SK-N-SH (cell line): ENCODE data around the gene RECK. TPM values are rescaled to one million over a fixed set of nuclear protein-coding genes. Genes with fewer than 3 reads are reported as not detected.

Source experiments
- CTCF ChIA-PET: fragments of 300-600, 350-600 bp; formaldehyde crosslinking; extraction: SDS; loops from one replicate; lab custom pipeline; 2021; lab: Yijun Ruan, JAX
- POLR2A ChIA-PET: fragments of 350-600 bp; sonication (Branson Sonifier 250); formaldehyde crosslinking; extraction: SDS; loops from one replicate; lab custom pipeline; 2020; ENCODE audit warnings: antibody characterized with exemption, inconsistent platforms; lab: Yijun Ruan, JAX
- DNase-seq: peaks from one replicate; pipeline ENCODE4 v3.0.0; 2012
- H2AFZ ChIP-seq: fragments of 200-600 bp; sonication (generic); 2 replicates; pipeline ENCODE4 v1.8.1; 2016; ENCODE audit warnings: antibody characterized with exemption, mild to moderate bottlenecking, low read depth
- H3F3A ChIP-seq: fragments of 200-600 bp; sonication (generic); replicated peaks from 2 replicates; pipeline ENCODE3; 2016; ENCODE audit warnings: antibody characterized with exemption, mild to moderate bottlenecking; ENCODE audit not compliant: insufficient read depth
- H3K27ac ChIP-seq, 2 experiments: fragments of 200-500 bp in 1 of 2; fragments of 200-600 bp in 1 of 2; sonication (Bioruptor generic) in 1 of 2; sonication (generic), shearing (Covaris generic) in 1 of 2; 2 replicates each; pipeline versions ENCODE4 v1.5.1 to v1.6.1; 2014 to 2016; ENCODE audit warnings: low read depth in 2 of 2, inconsistent platforms in 1 of 2, low read length in 1 of 2, mild to moderate bottlenecking in 1 of 2, mixed read lengths in 1 of 2
- H3K27me3 ChIP-seq: fragments of 200-600 bp; sonication (generic), shearing (Covaris generic); 2 replicates; pipeline ENCODE4 v1.6.1; 2016; ENCODE audit warnings: mixed run types; ENCODE audit not compliant: insufficient read depth
- H3K36me3 ChIP-seq, 2 experiments: fragments of 200-500 bp in 1 of 2; fragments of 200-600 bp in 1 of 2; sonication (Bioruptor generic) in 1 of 2; sonication (generic) in 1 of 2; replicated peaks in 1 of 2; 2 replicates each; pipeline versions ENCODE3 to v1.5.1; 2014 to 2016; ENCODE audit warnings: low read length in 1 of 2, mild to moderate bottlenecking in 1 of 2; ENCODE audit not compliant: insufficient read depth in 2 of 2, control insufficient read depth in 1 of 2
- H3K4me1 ChIP-seq, 2 experiments: fragments of 200-500 bp in 1 of 2; fragments of 200-600 bp in 1 of 2; sonication (Bioruptor generic) in 1 of 2; sonication (generic), shearing (Covaris generic) in 1 of 2; 2 replicates each; pipeline versions ENCODE4 v1.5.1 to v1.6.1; 2014 to 2016; ENCODE audit warnings: low read depth in 1 of 2, low read length in 1 of 2, mixed run types in 1 of 2; ENCODE audit not compliant: insufficient read depth in 2 of 2, control insufficient read depth in 1 of 2
- H3K4me2 ChIP-seq: fragments of 200-600 bp; sonication (generic), shearing (Covaris generic); 2 replicates; pipeline ENCODE4 v1.6.1; 2017; ENCODE audit warnings: mixed run types
- H3K4me3 ChIP-seq, 2 experiments: fragments of 200-500 bp in 1 of 2; fragments of 200-600 bp in 1 of 2; sonication (Bioruptor generic) in 1 of 2; sonication (generic), shearing (Covaris generic) in 1 of 2; 2 replicates each; pipeline versions ENCODE4 v1.5.1 to v1.8.1; 2014 to 2016; ENCODE audit warnings: low read depth in 2 of 2, inconsistent platforms in 1 of 2, low read length in 1 of 2, mild to moderate bottlenecking in 1 of 2, mixed read lengths in 1 of 2, moderate library complexity in 1 of 2
- H3K79me2 ChIP-seq: fragments of 200-600 bp; sonication (generic); 2 replicates; pipeline ENCODE4 v1.8.1; 2017; ENCODE audit warnings: mild to moderate bottlenecking; ENCODE audit not compliant: insufficient read depth
- H3K9ac ChIP-seq: fragments of 200-600 bp; sonication (generic); 2 replicates; pipeline ENCODE4 v1.6.1; 2017; ENCODE audit warnings: mixed run types
- H3K9me2 ChIP-seq: fragments of 200-600 bp; sonication (generic); 2 replicates; pipeline ENCODE4 v1.6.1; 2017; ENCODE audit warnings: mixed run types
- H3K9me3 ChIP-seq: fragments of 200-600 bp; sonication (generic); 2 replicates; pipeline ENCODE4 v1.6.1; 2017; ENCODE audit warnings: mixed run types, mild to moderate bottlenecking, moderate library complexity
- H4K20me1 ChIP-seq: fragments of 200-600 bp; sonication (generic); 2 replicates; pipeline ENCODE4 v1.6.1; 2017; ENCODE audit warnings: mild to moderate bottlenecking, mixed run types; ENCODE audit not compliant: insufficient read depth
- CTCF ChIP-seq: fragments of 200-600 bp; sonication (generic); IDR thresholded peaks from 2 replicates; pipeline ENCODE4 v1.6.1; 2017; ENCODE audit warnings: antibody characterized with exemption, mild to moderate bottlenecking, moderate library complexity
- EP300 ChIP-seq, 2 experiments: IDR thresholded peaks; 2 replicates each; pipeline versions ENCODE4 v1.4.0 to v1.6.1; 2012; ENCODE audit warnings: borderline replicate concordance in 1 of 2, low read depth in 1 of 2, low read length in 1 of 2
- FOSL2 ChIP-seq: IDR thresholded peaks from 2 replicates; pipeline ENCODE4 v1.4.0; 2012; ENCODE audit warnings: low read depth, mild to moderate bottlenecking, moderate library complexity, borderline replicate concordance
- FOXJ3 ChIP-seq: sonication (generic); formaldehyde crosslinking; IDR thresholded peaks from 2 replicates; pipeline ENCODE4 v1.5.1; 2020; ENCODE audit warnings: mild to moderate bottlenecking, missing genetic modification reagents
- FOXM1 ChIP-seq: IDR thresholded peaks from 2 replicates; pipeline ENCODE4 v1.4.0; 2012; ENCODE audit warnings: low read depth, mild to moderate bottlenecking
- GABPA ChIP-seq: IDR thresholded peaks from 2 replicates; pipeline ENCODE4 v1.4.0; 2012; ENCODE audit warnings: low read depth, mild to moderate bottlenecking
- GATA2 ChIP-seq: sonication (generic); formaldehyde crosslinking; IDR thresholded peaks from 2 replicates; pipeline ENCODE4 v1.5.0; 2020; ENCODE audit warnings: mild to moderate bottlenecking, missing genetic modification reagents
- IRF3 ChIP-seq: fragments of 150-350 bp; IDR thresholded peaks from 2 replicates; pipeline ENCODE4 v1.6.1; 2016; ENCODE audit warnings: mild to moderate bottlenecking, low read depth, low read length
- JUND ChIP-seq: IDR thresholded peaks from 2 replicates; pipeline ENCODE4 v1.4.0; 2012
- MEF2A ChIP-seq: IDR thresholded peaks from 2 replicates; pipeline ENCODE4 v1.4.0; 2012; ENCODE audit warnings: low read depth, borderline replicate concordance
- PBX3 ChIP-seq: IDR thresholded peaks from 2 replicates; pipeline ENCODE4; 2012
- POLR2AphosphoS5 ChIP-seq: IDR thresholded peaks from 2 replicates; pipeline ENCODE4 v1.6.1; 2012; ENCODE audit warnings: low read depth, low read length
- RAD21 ChIP-seq: IDR thresholded peaks from 2 replicates; pipeline ENCODE4 v1.6.1; 2012; ENCODE audit warnings: mild to moderate bottlenecking, low read length
- RCOR1 ChIP-seq: fragments of 150-350 bp; IDR thresholded peaks from 2 replicates; pipeline ENCODE4 v1.6.1; 2017; ENCODE audit warnings: antibody characterized with exemption, low read length
- REST ChIP-seq: IDR thresholded peaks from 2 replicates; pipeline ENCODE4 v1.6.1; 2012; ENCODE audit warnings: mild to moderate bottlenecking, low read depth, low read length, moderate library complexity
- SIN3A ChIP-seq: IDR thresholded peaks from 2 replicates; pipeline ENCODE4 v1.6.1; 2012; ENCODE audit warnings: low read depth, mild to moderate bottlenecking, low read length, moderate library complexity, borderline replicate concordance
- SMC3 ChIP-seq: IDR thresholded peaks from 2 replicates; pipeline ENCODE4 v1.6.1; 2012; ENCODE audit warnings: low read depth, low read length, improper control_type of control experiment
- TCF12 ChIP-seq: IDR thresholded peaks from 2 replicates; pipeline ENCODE4 v1.4.0; 2012
- TEAD4 ChIP-seq: IDR thresholded peaks from 2 replicates; pipeline ENCODE4 v1.4.0; 2012; ENCODE audit warnings: mild to moderate bottlenecking, borderline replicate concordance; ENCODE audit not compliant: insufficient read depth
- USF1 ChIP-seq: IDR thresholded peaks from 2 replicates; pipeline ENCODE4 v1.4.0; 2012; ENCODE audit warnings: low read depth, borderline replicate concordance
- ZBTB33 ChIP-seq: IDR thresholded peaks from 2 replicates; pipeline ENCODE4 v1.4.0; 2012; ENCODE audit warnings: low read depth, borderline replicate concordance
- WGBS: methylation state at CpG from one replicate; pipeline ENCODE4 v1.1.6; 2017; ENCODE audit warnings: low lambda C conversion rate; 5-methylcytosine and 5-hydroxymethylcytosine counted together
- polyA plus RNA-seq, 3 experiments: library from polyadenylated mRNA; depleted of rRNA; stranded (reverse); fragments of >200 nt; gene quantifications; 2 replicates each; pipeline ENCODE4 v1.2.3, GENCODE V29; 2012

RECK gene
- polyA plus RNA-seq, 1 of the 3 experiments (the other 2 are of a cell fraction), result 22.8 TPM

GRCh38 chr9:36161187-36161586 lies 124.5 kb downstream of the RECK start:
- POLR2A ChIA-PET, result no interaction called here
- H3K4me1 ChIP-seq, result peaks cover 28 to 48% of the 10 kb centered on the region in 2 experiments; a peak in 3 of 4 replicates
- H3K79me2 ChIP-seq, result no peaks in the 10 kb centered on the region
- H3K9me2 ChIP-seq, result no peaks in the 10 kb centered on the region
- H3K9ac ChIP-seq, result no peak overlapping the region
- 72% methylated on average over 2 of the region's 2 CpGs for WGBS
- peaks cover 0 to 17% of the 10 kb centered on the region in 2 experiments for H3K36me3 ChIP-seq
- H4K20me1 ChIP-seq, result no peaks in the 10 kb centered on the region
- DNase-seq, result no peak
- H3K27me3 ChIP-seq, result no peaks in the 10 kb centered on the region
- TF ChIP-seq JUND, result peak; percentile 44; the same call in 1 of the 2 replicates
- TF ChIP-seq ZBTB33, result no peak
- TF ChIP-seq RAD21, result no peak
- no peak for TF ChIP-seq MEF2A
- TF ChIP-seq GATA2, result no peak
- peak; percentile 60 for TF ChIP-seq TCF12
- no peak for TF ChIP-seq CTCF
- TF ChIP-seq SMC3, result no peak
- TF ChIP-seq IRF3, result no peak
- TF ChIP-seq REST, result no peak
- TF ChIP-seq FOXM1, result no peak
- no peak for TF ChIP-seq RCOR1
- 0 out of 4 replicates have a peak, but pooled peaks of 1 of the 2 experiments have one; percentile 23 for TF ChIP-seq EP300 (IDR thresholded peaks at IDR 0.05; ENCODE audit: borderline replicate concordance in 1 of 2, low read depth in 1 of 2, low read length in 1 of 2)
- no peak for TF ChIP-seq USF1
- peak; percentile 63; the same call in 1 of the 2 replicates for TF ChIP-seq FOSL2
- TF ChIP-seq SIN3A, result no peak
- no peak for TF ChIP-seq GABPA
- TF ChIP-seq FOXJ3 (CRISPR knock-in tag), result no peak
- TF ChIP-seq POLR2AphosphoS5, result no peak
- TF ChIP-seq TEAD4, result no peak
- TF ChIP-seq PBX3, result no peak
- H3K4me3 ChIP-seq, result no peak overlapping the region
- no peak overlapping the region for H2AFZ ChIP-seq
- no peaks in the 10 kb centered on the region for H3K9me3 ChIP-seq
- CTCF ChIA-PET, result interaction anchor here (2.2 kb wide), 1 partner anchor 14 kb away, joined by 6 read pairs; no protein-coding TSS in a partner anchor
- peak overlapping the region; percentile 5; the same call in 1 of the 2 replicates for H3K4me2 ChIP-seq
- H3F3A ChIP-seq, result peaks cover 45% of the 10 kb centered on the region
- H3K27ac ChIP-seq, result peak overlapping the region in 1 of 2 experiments; percentile 81; a peak in 2 of 4 replicates
